IMR-90 (cell line): ENCODE results near the gene RERE. TPM values are rescaled to one million over a fixed set of nuclear protein-coding genes. Genes with fewer than 3 reads are reported as not detected.

Experiments used
- ATAC-seq: fragments of 200-7000 bp; cut with Tn5 transposase; 2 replicates; pipeline ENCODE4 v1.9.1; 2020; ENCODE audit warnings: low read depth, mild to moderate bottlenecking, moderate library complexity
- BruUV-seq: library from RNA; stranded (reverse); fragments of 400-500 nt; replicated peaks from 2 replicates; lab custom pipeline; 2021; lab: Mats Ljungman, UMichigan
- CTCF ChIA-PET: fragments of 300-600 bp; formaldehyde crosslinking; extraction: SDS; loops from one replicate; lab custom pipeline; 2021; ENCODE audit warnings: antibody characterized with exemption; lab: Yijun Ruan, JAX
- POLR2A ChIA-PET: fragments of 300-600 bp; sonication (Branson Sonifier 250); formaldehyde crosslinking; loops from one replicate; lab custom pipeline; 2022; ENCODE audit warnings: antibody characterized with exemption; ENCODE audit not compliant: unreplicated experiment; lab: Charles Lee
- DNase-seq: peaks from one replicate; pipeline ENCODE4 v3.0.0; 2013
- H2AFZ ChIP-seq: replicated peaks from 2 replicates; pipeline ENCODE3; 2013; ENCODE audit warnings: low read length, mild to moderate bottlenecking; ENCODE audit not compliant: poor library complexity
- H2AK5ac ChIP-seq: 2 replicates; pipeline ENCODE4 v1.6.1; 2013; ENCODE audit warnings: low read depth, low read length, inconsistent platforms
- H2AK9ac ChIP-seq: replicated peaks from 2 replicates; pipeline ENCODE3; 2013; ENCODE audit warnings: mild to moderate bottlenecking, low read depth, low read length, moderate library complexity; ENCODE audit not compliant: poor library complexity
- H2BK120ac ChIP-seq: 2 replicates; pipeline ENCODE4 v1.6.1; 2013; ENCODE audit warnings: low read depth, low read length, inconsistent platforms
- H2BK15ac ChIP-seq: 3 replicates; pipeline ENCODE4 v1.6.1; 2013; ENCODE audit warnings: low read depth, low read length, inconsistent platforms
- H2BK20ac ChIP-seq: 2 replicates; pipeline ENCODE4 v1.6.1; 2013; ENCODE audit warnings: low read depth, mild to moderate bottlenecking, inconsistent platforms, low read length, moderate library complexity
- H2BK5ac ChIP-seq: 2 replicates; pipeline ENCODE4 v1.6.1; 2013; ENCODE audit warnings: mild to moderate bottlenecking, low read depth, low read length, inconsistent platforms; ENCODE audit not compliant: poor library complexity, severe bottlenecking
- H3K14ac ChIP-seq: replicated peaks from 2 replicates; pipeline ENCODE4 v1.6.1; 2013; ENCODE audit warnings: low read depth, low read length, inconsistent platforms
- H3K18ac ChIP-seq: 2 replicates; pipeline ENCODE4 v1.6.1; 2013; ENCODE audit warnings: low read depth, low read length, control low read depth
- H3K23ac ChIP-seq: 2 replicates; pipeline ENCODE4 v1.6.1; 2013; ENCODE audit warnings: low read depth, low read length, inconsistent platforms
- H3K27ac ChIP-seq: 2 replicates; pipeline ENCODE4 v1.5.1; 2013; ENCODE audit warnings: mild to moderate bottlenecking, control low read depth, low read length; ENCODE audit not compliant: insufficient read depth
- H3K27me3 ChIP-seq: 2 replicates; pipeline ENCODE4 v1.6.1; 2013; ENCODE audit warnings: low read length; ENCODE audit not compliant: control insufficient read depth, insufficient read depth
- H3K36me3 ChIP-seq: 2 replicates; pipeline ENCODE4 v1.6.1; 2013; ENCODE audit warnings: low read length, mixed read lengths; ENCODE audit not compliant: control insufficient read depth, insufficient read depth
- H3K4ac ChIP-seq: 2 replicates; pipeline ENCODE4 v1.6.1; 2013; ENCODE audit warnings: low read depth, low read length, inconsistent platforms
- H3K4me1 ChIP-seq: 2 replicates; pipeline ENCODE4 v1.6.1; 2013; ENCODE audit warnings: low read length, mixed read lengths; ENCODE audit not compliant: control insufficient read depth, insufficient read depth
- H3K4me2 ChIP-seq: 2 replicates; pipeline ENCODE4 v1.6.1; 2013; ENCODE audit warnings: low read depth, mild to moderate bottlenecking, control low read depth, low read length, moderate library complexity
- H3K4me3 ChIP-seq: 2 replicates; pipeline ENCODE4 v1.5.1; 2013; ENCODE audit warnings: low read depth, mild to moderate bottlenecking, control low read depth, low read length, moderate library complexity; ENCODE audit not compliant: insufficient read depth
- H3K56ac ChIP-seq: 2 replicates; pipeline ENCODE4 v1.6.1; 2013; ENCODE audit warnings: low read length, inconsistent platforms; ENCODE audit not compliant: insufficient read depth; ENCODE audit errors: extremely low read depth
- H3K79me1 ChIP-seq, 2 experiments: 2 replicates each; pipeline ENCODE4 v1.6.1; 2013; ENCODE audit warnings: low read length in 2 of 2, inconsistent platforms in 1 of 2, low read depth in 1 of 2
- H3K9ac ChIP-seq: 2 replicates; pipeline ENCODE4 v1.6.1; 2013; ENCODE audit warnings: low read depth, low read length, control low read depth
- H3K9me1 ChIP-seq: 2 replicates; pipeline ENCODE4 v1.6.1; 2013; ENCODE audit warnings: low read length, inconsistent platforms; ENCODE audit not compliant: insufficient read depth
- H3K9me3 ChIP-seq: 2 replicates; pipeline ENCODE4 v1.6.1; 2013; ENCODE audit warnings: low read length; ENCODE audit not compliant: control insufficient read depth, insufficient read depth
- H4K20me1 ChIP-seq: 2 replicates; pipeline ENCODE4 v1.6.1; 2013; ENCODE audit warnings: low read length, inconsistent platforms; ENCODE audit not compliant: insufficient read depth
- H4K5ac ChIP-seq: 2 replicates; pipeline ENCODE4 v1.6.1; 2013; ENCODE audit warnings: mild to moderate bottlenecking, low read depth, low read length, control low read depth
- H4K8ac ChIP-seq, 2 experiments: 2 replicates each; pipeline ENCODE4 v1.6.1; 2013; ENCODE audit warnings: low read depth in 2 of 2, low read length in 2 of 2, control low read depth in 1 of 2, inconsistent platforms in 1 of 2
- H4K91ac ChIP-seq: 2 replicates; pipeline ENCODE4 v1.6.1; 2013; ENCODE audit warnings: low read depth, low read length, inconsistent platforms; ENCODE audit not compliant: insufficient read depth
- BHLHE40 ChIP-seq: fragments of 150-350 bp; IDR thresholded peaks from 2 replicates; pipeline ENCODE4 v1.6.1; 2016; ENCODE audit warnings: mild to moderate bottlenecking, low read depth, low read length
- CEBPB ChIP-seq: IDR thresholded peaks from 2 replicates; pipeline ENCODE4 v1.6.1; 2012; ENCODE audit warnings: low read depth, low read length, improper control_type of control experiment
- MAFK ChIP-seq: IDR thresholded peaks from 2 replicates; pipeline ENCODE4 v1.6.1; 2012; ENCODE audit warnings: low read depth, low read length, improper control_type of control experiment
- MXI1 ChIP-seq: IDR thresholded peaks from 2 replicates; pipeline ENCODE4 v1.6.1; 2012; ENCODE audit warnings: low read depth, mild to moderate bottlenecking, low read length, moderate library complexity, borderline replicate concordance
- NFE2L2 ChIP-seq: fragments of 150-350 bp; IDR thresholded peaks from 2 replicates; pipeline ENCODE4 v1.6.1; 2016; ENCODE audit warnings: low read depth, mild to moderate bottlenecking, low read length
- POLR2A ChIP-seq: IDR thresholded peaks from 2 replicates; pipeline ENCODE4 v1.6.1; 2012; ENCODE audit warnings: mild to moderate bottlenecking, low read depth, low read length
- WGBS, 2 experiments: methylation state at CpG; one replicate each; pipeline versions ENCODE4 v1.1.5 to v1.1.7; 2013; ENCODE audit warnings: missing lambda C conversion rate in 2 of 2; ENCODE audit not compliant: insufficient read length in 1 of 2; ENCODE audit errors: extremely low coverage in 2 of 2; 5-methylcytosine and 5-hydroxymethylcytosine counted together
- dilution Hi-C: fragments of 300-500 bp; cut with HindIII; formaldehyde crosslinking; loops from one replicate; pipeline ENCODE4 v1.14.3; 2018; ENCODE audit warnings: low sequenced_read_pairs; ENCODE audit not compliant: unreplicated experiment
- in situ Hi-C: fragments of 300-500 bp; cut with MboI; formaldehyde crosslinking; loops from 3 replicates; pipeline ENCODE4 v1.14.3; 2019; ENCODE audit warnings: low sequenced_read_pairs, inconsistent platforms, mixed read lengths
- intact Hi-C: fragments of 100-400 bp; cut with micrococcal nuclease; formaldehyde crosslinking; loops from 2 replicates; pipeline ENCODE4 v1.10.0; 2022
- polyA plus RNA-seq, 3 experiments: library from polyadenylated mRNA; depleted of rRNA; stranded (reverse); fragments of >200 nt; gene quantifications; 2 replicates each; pipeline ENCODE4 v1.2.3, GENCODE V29; 2012; ENCODE audit warnings: low replicate concordance in 1 of 3
- total RNA-seq: library from RNA; depleted of rRNA; stranded (reverse); fragments of >200 nt; gene quantifications from 2 replicates; pipeline ENCODE4 v1.2.3, GENCODE V29; 2012
- TF ChIP-seq, protein P1 (sequence below): fragments of 150-350 bp; IDR thresholded peaks from 2 replicates; pipeline ENCODE4 v1.6.1; 2017; ENCODE audit warnings: mild to moderate bottlenecking, antibody characterized with exemption, low read length, low read depth

The RERE gene
- total and polyA plus RNA-seq, 2 of the 4 experiments (the other 2 are of a cell fraction): 11.5 to 25.1 TPM

DNA sequence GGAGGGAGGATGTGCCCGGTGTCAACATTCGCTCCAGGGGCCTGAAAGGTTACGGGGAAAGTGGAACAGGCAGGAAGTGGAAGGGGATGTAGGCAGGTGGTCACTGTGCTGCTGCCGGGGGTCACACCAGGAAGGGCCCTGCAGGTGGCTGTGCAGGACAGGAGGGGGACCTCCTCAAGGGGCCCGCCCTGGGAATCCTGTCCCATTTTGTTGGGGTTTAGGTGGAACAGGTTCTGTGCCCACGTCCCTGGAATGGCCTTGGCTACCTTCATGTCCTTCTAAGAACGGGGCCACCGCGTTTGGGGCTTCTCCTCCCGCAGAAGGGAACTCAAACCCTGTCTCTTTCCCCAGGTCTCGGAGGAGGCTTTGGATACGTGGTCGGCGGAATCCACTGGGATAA is 487.6 kb downstream of the RERE start:
- Histone ChIP-seq H3K27ac (no peak overlapping the region), H3K18ac (no peak overlapping the region), H3K4me1 (no peaks in the 10 kb centered on the region), H4K20me1 (no peaks in the 10 kb centered on the region), H4K8ac (no peak overlapping the region), H2BK15ac (no peak overlapping the region), H3K79me1 (no peaks in the 10 kb centered on the region), H4K91ac (no peak overlapping the region), H3K27me3 (no peaks in the 10 kb centered on the region), H2AFZ (no peak overlapping the region), H3K4ac (no peak overlapping the region), H3K14ac (no peak overlapping the region), H3K9me1 (peaks cover 2% of the 10 kb centered on the region; the same call in 1 of the 2 replicates), H2BK5ac (no peak overlapping the region), H3K4me3 (no peak overlapping the region), H2AK5ac (peak overlapping the region; percentile 43; the same call in 1 of the 2 replicates), H2AK9ac (no peak overlapping the region), H3K4me2 (no peak overlapping the region), H3K23ac (no peak overlapping the region), H3K9me3 (no peaks in the 10 kb centered on the region), H2BK120ac (no peak overlapping the region), H2BK20ac (no peak overlapping the region), H3K36me3 (peaks cover 9% of the 10 kb centered on the region; the same call in 1 of the 2 replicates), H3K9ac (no peak overlapping the region), H4K5ac (no peak overlapping the region), H3K56ac (no peak overlapping the region)
- intact Hi-C loops: no loop called here
- TF ChIP-seq BHLHE40 (no peak), NFE2L2 (no peak), POLR2A (no peak), MXI1 (no peak), MAFK (no peak), CEBPB (no peak)
- TF ChIP-seq, protein P1, sequence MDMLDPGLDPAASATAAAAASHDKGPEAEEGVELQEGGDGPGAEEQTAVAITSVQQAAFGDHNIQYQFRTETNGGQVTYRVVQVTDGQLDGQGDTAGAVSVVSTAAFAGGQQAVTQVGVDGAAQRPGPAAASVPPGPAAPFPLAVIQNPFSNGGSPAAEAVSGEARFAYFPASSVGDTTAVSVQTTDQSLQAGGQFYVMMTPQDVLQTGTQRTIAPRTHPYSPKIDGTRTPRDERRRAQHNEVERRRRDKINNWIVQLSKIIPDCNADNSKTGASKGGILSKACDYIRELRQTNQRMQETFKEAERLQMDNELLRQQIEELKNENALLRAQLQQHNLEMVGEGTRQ: no peak
- ChIA-PET POLR2A (no interaction called here), CTCF (no interaction called here)
- dilution Hi-C loops: no loop called here
- ATAC-seq (no peak), DNase-seq (no peak)
- WGBS, 2 experiments: 93% methylated on average over 10 of the region's 14 CpGs; no CpG with 5 or more reads in 1 of the 2 experiments
- BruUV-seq: no TSS peak
- in situ Hi-C loops: no loop called here
